H9 (cell line): ENCODE data around the gene LILRA1. TPM values are rescaled to one million over a fixed set of nuclear protein-coding genes. Genes with fewer than 3 reads are reported as not detected.
"Not testable (repeated sequence)": the region's sequence is repeated elsewhere in the genome, so short reads cannot be mapped to it uniquely, and the experiment has no call there.

Source experiments
- DNase-seq: peaks from one replicate; pipeline ENCODE4 v3.0.0-alpha.2; 2017
- H2AFZ ChIP-seq: one replicate; pipeline ENCODE4 v1.6.1; 2013; ENCODE audit warnings: mild to moderate bottlenecking, low read length, control low read depth, moderate library complexity
- H2AK5ac ChIP-seq: 2 replicates; pipeline ENCODE4 v1.6.1; 2013; ENCODE audit warnings: low read length, control low read depth, mixed read lengths; ENCODE audit not compliant: insufficient read length
- H2BK120ac ChIP-seq: one replicate; pipeline ENCODE4 v1.6.1; 2013; ENCODE audit warnings: low read depth, mild to moderate bottlenecking, low read length, control low read depth, inconsistent platforms; ENCODE audit not compliant: poor library complexity, severe bottlenecking
- H2BK12ac ChIP-seq: 2 replicates; pipeline ENCODE4 v1.6.1; 2013; ENCODE audit warnings: low read length, control low read depth, mixed read lengths, low read depth; ENCODE audit not compliant: insufficient read length
- H2BK15ac ChIP-seq: 2 replicates; pipeline ENCODE4 v1.6.1; 2013; ENCODE audit warnings: low read depth, low read length, control low read depth
- H2BK20ac ChIP-seq: one replicate; pipeline ENCODE4 v1.6.1; 2013; ENCODE audit warnings: low read depth, mild to moderate bottlenecking, low read length, control low read depth, inconsistent platforms; ENCODE audit not compliant: poor library complexity, severe bottlenecking
- H2BK5ac ChIP-seq: 2 replicates; pipeline ENCODE4 v1.6.1; 2013; ENCODE audit warnings: low read length, control low read depth, mixed read lengths; ENCODE audit not compliant: insufficient read length
- H3K14ac ChIP-seq: 2 replicates; pipeline ENCODE4 v1.6.1; 2013; ENCODE audit warnings: low read length, control low read depth; ENCODE audit not compliant: insufficient read depth
- H3K18ac ChIP-seq: 2 replicates; pipeline ENCODE4 v1.6.1; 2013; ENCODE audit warnings: low read depth, mild to moderate bottlenecking, mixed read lengths, low read length, control low read depth; ENCODE audit not compliant: insufficient read length
- H3K23ac ChIP-seq: 2 replicates; pipeline ENCODE4 v1.6.1; 2013; ENCODE audit warnings: low read length, control low read depth, mixed read lengths, low read depth; ENCODE audit not compliant: insufficient read length
- H3K23me2 ChIP-seq: 2 replicates; pipeline ENCODE4 v1.6.1; 2013; ENCODE audit warnings: low read depth, mild to moderate bottlenecking, mixed read lengths, low read length, control low read depth; ENCODE audit not compliant: insufficient read length, poor library complexity, severe bottlenecking
- H3K27ac ChIP-seq: 2 replicates; pipeline ENCODE4 v1.5.1; 2013; ENCODE audit warnings: low read length, control low read depth, mixed read lengths, low read depth; ENCODE audit not compliant: insufficient read length
- H3K27me3 ChIP-seq: 2 replicates; pipeline ENCODE4 v1.6.1; 2013; ENCODE audit warnings: low read length, control low read depth, inconsistent platforms; ENCODE audit not compliant: insufficient read depth
- H3K4ac ChIP-seq: 2 replicates; pipeline ENCODE4 v1.6.1; 2013; ENCODE audit warnings: low read depth, mild to moderate bottlenecking, control low read depth, inconsistent platforms, low read length, moderate library complexity
- H3K4me1 ChIP-seq: 2 replicates; pipeline ENCODE4 v1.6.1; 2013; ENCODE audit warnings: low read length, control low read depth, inconsistent platforms; ENCODE audit not compliant: insufficient read depth
- H3K4me2 ChIP-seq: 2 replicates; pipeline ENCODE4 v1.6.1; 2013; ENCODE audit warnings: low read length, control low read depth, mixed read lengths; ENCODE audit not compliant: insufficient read length, insufficient read depth
- H3K56ac ChIP-seq: 2 replicates; pipeline ENCODE4 v1.6.1; 2013; ENCODE audit warnings: low read depth, mild to moderate bottlenecking, mixed read lengths, low read length, control low read depth; ENCODE audit not compliant: insufficient read length
- H3K79me1 ChIP-seq: 2 replicates; pipeline ENCODE4 v1.6.1; 2013; ENCODE audit warnings: low read depth, mild to moderate bottlenecking, moderate library complexity, low read length, control low read depth, inconsistent platforms; ENCODE audit not compliant: insufficient read depth, poor library complexity, severe bottlenecking
- H3K79me2 ChIP-seq: 2 replicates; pipeline ENCODE4 v1.6.1; 2013; ENCODE audit warnings: low read length, control low read depth, inconsistent platforms; ENCODE audit not compliant: insufficient read depth
- H3K9ac ChIP-seq: 2 replicates; pipeline ENCODE4 v1.6.1; 2013; ENCODE audit warnings: low read length, control low read depth, mixed read lengths; ENCODE audit not compliant: insufficient read length; ENCODE audit errors: extremely low read depth
- H3K9me3 ChIP-seq: one replicate; pipeline ENCODE4 v1.6.1; 2013; ENCODE audit warnings: low read depth, low read length, inconsistent platforms; ENCODE audit not compliant: control insufficient read depth
- H3T11ph ChIP-seq: one replicate; pipeline ENCODE4 v1.6.1; 2013; ENCODE audit warnings: mild to moderate bottlenecking, low read length, control low read depth, inconsistent platforms
- H4K20me1 ChIP-seq: one replicate; pipeline ENCODE4 v1.6.1; 2013; ENCODE audit not compliant: control insufficient read depth, insufficient read length, insufficient read depth
- H4K5ac ChIP-seq: 2 replicates; pipeline ENCODE4 v1.6.1; 2013; ENCODE audit warnings: low read depth, mild to moderate bottlenecking, mixed read lengths, low read length, control low read depth; ENCODE audit not compliant: insufficient read length
- H4K8ac ChIP-seq: replicated peaks from 2 replicates; pipeline ENCODE4 v1.6.1; 2013; ENCODE audit warnings: low read length, control low read depth, mixed read lengths, low read depth; ENCODE audit not compliant: insufficient read length
- H4K91ac ChIP-seq: 2 replicates; pipeline ENCODE4 v1.6.1; 2013; ENCODE audit warnings: low read depth, mild to moderate bottlenecking, moderate library complexity, mixed read lengths, low read length, control low read depth; ENCODE audit not compliant: insufficient read length
- H3K27ac Mint-ChIP-seq, 3 experiments: 2 replicates in 2 of 3; 3 replicates in 1 of 3; pipeline ENCODE4 v1.8.0; 2020 to 2021; ENCODE audit warnings: mixed read lengths in 3 of 3, mild to moderate bottlenecking in 1 of 3, moderate library complexity in 1 of 3
- H3K27me3 Mint-ChIP-seq: 2 replicates; pipeline ENCODE4 v1.8.0; 2021; ENCODE audit warnings: low read depth, mild to moderate bottlenecking, moderate library complexity, mixed read lengths
- H3K36me3 Mint-ChIP-seq, 3 experiments: 2 replicates in 2 of 3; 3 replicates in 1 of 3; pipeline ENCODE4 v1.8.0; 2020 to 2021; ENCODE audit warnings: low read depth in 3 of 3, mixed read lengths in 3 of 3; ENCODE audit not compliant: insufficient read depth in 1 of 3
- H3K4me1 Mint-ChIP-seq, 2 experiments: 2 replicates each; pipeline ENCODE4 v1.8.0; 2020; ENCODE audit warnings: mixed read lengths in 2 of 2
- H3K4me3 Mint-ChIP-seq, 2 experiments: 2 replicates in 1 of 2; 3 replicates in 1 of 2; pipeline ENCODE4 v1.8.0; 2020 to 2021; ENCODE audit warnings: mild to moderate bottlenecking in 2 of 2, mixed read lengths in 2 of 2, moderate library complexity in 1 of 2
- H3K9me3 Mint-ChIP-seq, 2 experiments: 2 replicates in 1 of 2; 3 replicates in 1 of 2; pipeline ENCODE4 v1.8.0; 2020; ENCODE audit warnings: mild to moderate bottlenecking in 2 of 2, mixed read lengths in 2 of 2, moderate library complexity in 1 of 2
- WGBS: extraction: QIAGEN DNeasy Blood & Tissue Kit; methylation state at CpG from one replicate; pipeline ENCODE4 v1.1.7; 2013; ENCODE audit warnings: missing lambda C conversion rate, low lambda C conversion rate, mixed read lengths; ENCODE audit not compliant: insufficient read length; ENCODE audit errors: extremely low coverage; 5-methylcytosine and 5-hydroxymethylcytosine counted together
- total RNA-seq: library from RNA; stranded (reverse); gene quantifications from 2 replicates; pipeline ENCODE4 v1.2.1, GENCODE V29; 2021
- TF ChIP-seq, protein P1 (sequence below): fragments of 200-600 bp; sonication (generic); conservative IDR thresholded peaks from 3 replicates; pipeline ENCODE4 v1.8.0; 2021; ENCODE audit warnings: antibody characterized with exemption, mild to moderate bottlenecking

LILRA1 gene
- total RNA-seq, 1 experiment from 2014 or later: not detected

- peaks cover 90 to 92% of the 10 kb centered on the region in 2 experiments for H3K9me3 Mint-ChIP-seq
- TF ChIP-seq, protein P1, sequence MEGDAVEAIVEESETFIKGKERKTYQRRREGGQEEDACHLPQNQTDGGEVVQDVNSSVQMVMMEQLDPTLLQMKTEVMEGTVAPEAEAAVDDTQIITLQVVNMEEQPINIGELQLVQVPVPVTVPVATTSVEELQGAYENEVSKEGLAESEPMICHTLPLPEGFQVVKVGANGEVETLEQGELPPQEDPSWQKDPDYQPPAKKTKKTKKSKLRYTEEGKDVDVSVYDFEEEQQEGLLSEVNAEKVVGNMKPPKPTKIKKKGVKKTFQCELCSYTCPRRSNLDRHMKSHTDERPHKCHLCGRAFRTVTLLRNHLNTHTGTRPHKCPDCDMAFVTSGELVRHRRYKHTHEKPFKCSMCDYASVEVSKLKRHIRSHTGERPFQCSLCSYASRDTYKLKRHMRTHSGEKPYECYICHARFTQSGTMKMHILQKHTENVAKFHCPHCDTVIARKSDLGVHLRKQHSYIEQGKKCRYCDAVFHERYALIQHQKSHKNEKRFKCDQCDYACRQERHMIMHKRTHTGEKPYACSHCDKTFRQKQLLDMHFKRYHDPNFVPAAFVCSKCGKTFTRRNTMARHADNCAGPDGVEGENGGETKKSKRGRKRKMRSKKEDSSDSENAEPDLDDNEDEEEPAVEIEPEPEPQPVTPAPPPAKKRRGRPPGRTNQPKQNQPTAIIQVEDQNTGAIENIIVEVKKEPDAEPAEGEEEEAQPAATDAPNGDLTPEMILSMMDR: no peak
Measured at GRCh38 chr19:54626757-54627156, 33.3 kb downstream of the LILRA1 start.

GRCh38 chr19:54627912-54628311 is 34.5 kb downstream of the LILRA1 start:
- not testable (repeated sequence) for DNase-seq, H4K20me1 ChIP-seq, H2BK5ac ChIP-seq, H4K5ac ChIP-seq, H3K4me3 Mint-ChIP-seq, H3K4ac ChIP-seq, H2BK12ac ChIP-seq, H3K27me3 Mint-ChIP-seq, H3K9ac ChIP-seq, H3K23ac ChIP-seq, H3K27ac ChIP-seq, H3T11ph ChIP-seq, H2AK5ac ChIP-seq, H3K18ac ChIP-seq, H3K4me1 Mint-ChIP-seq, H3K14ac ChIP-seq, H2BK20ac ChIP-seq, H3K27me3 ChIP-seq, H3K79me1 ChIP-seq, H2BK15ac ChIP-seq, H3K27ac Mint-ChIP-seq, H2BK120ac ChIP-seq, H3K4me2 ChIP-seq, H4K91ac ChIP-seq, H3K56ac ChIP-seq, H3K4me1 ChIP-seq, H2AFZ ChIP-seq, H3K79me2 ChIP-seq, H4K8ac ChIP-seq, H3K23me2 ChIP-seq
- H3K9me3 Mint-ChIP-seq: peaks cover 89 to 92% of the 10 kb centered on the region in 2 experiments
- peaks cover 67% of the 10 kb centered on the region for H3K9me3 ChIP-seq
- no CpG with 5 or more reads among the region's 4 CpGs for WGBS
- peaks cover 0 to 40% (median 21%) of the 10 kb centered on the region in 3 experiments; a peak in 6 of 7 replicates for H3K36me3 Mint-ChIP-seq

More at GRCh38 chr19:54626757-54627156, 33.3 kb downstream of the LILRA1 start:
- Histone ChIP-seq H3K79me1 (no peaks in the 10 kb centered on the region), H2BK20ac (no peak overlapping the region), H3K27me3 (no peaks in the 10 kb centered on the region), H2BK15ac (no peak overlapping the region), H4K20me1 (no peaks in the 10 kb centered on the region), H3K23ac (no peak overlapping the region), H3K23me2 (no peaks in the 10 kb centered on the region), H3K56ac (no peak overlapping the region), H3K4ac (no peak overlapping the region), H3K27ac (no peak overlapping the region), H2BK120ac (no peak overlapping the region), H3K4me2 (no peak overlapping the region), H3T11ph (no peak overlapping the region), H3K18ac (no peak overlapping the region), H2BK12ac (no peak overlapping the region), H4K91ac (no peak overlapping the region), H2BK5ac (no peak overlapping the region), H3K9me3 (peaks cover 77% of the 10 kb centered on the region), H3K4me1 (no peaks in the 10 kb centered on the region), H3K9ac (no peak overlapping the region), H3K79me2 (no peaks in the 10 kb centered on the region), H2AK5ac (no peak overlapping the region), H4K5ac (no peak overlapping the region), H3K14ac (no peak overlapping the region), H2AFZ (no peak overlapping the region), H4K8ac (no peak overlapping the region)
- H3K27ac Mint-ChIP-seq: no peak overlapping the region
- H3K4me3 Mint-ChIP-seq: no peak overlapping the region
- H3K36me3 Mint-ChIP-seq: peaks cover 0 to 34% (median 23%) of the 10 kb centered on the region in 3 experiments; a peak in 6 of 7 replicates
- no peak for DNase-seq
- no peaks in the 10 kb centered on the region for H3K4me1 Mint-ChIP-seq
- H3K27me3 Mint-ChIP-seq: peaks cover 8% of the 10 kb centered on the region
- WGBS: no CpG with 5 or more reads among the region's 8 CpGs
